ENCODE measurements around the gene PI4KA. TPM values are rescaled to one million over a fixed set of nuclear protein-coding genes. Genes with fewer than 3 reads are reported as not detected.

PI4KA gene
- total RNA-seq, 6 donors from 2014 or later = 68.6 to 251 (median 89.5) TPM

DNA sequence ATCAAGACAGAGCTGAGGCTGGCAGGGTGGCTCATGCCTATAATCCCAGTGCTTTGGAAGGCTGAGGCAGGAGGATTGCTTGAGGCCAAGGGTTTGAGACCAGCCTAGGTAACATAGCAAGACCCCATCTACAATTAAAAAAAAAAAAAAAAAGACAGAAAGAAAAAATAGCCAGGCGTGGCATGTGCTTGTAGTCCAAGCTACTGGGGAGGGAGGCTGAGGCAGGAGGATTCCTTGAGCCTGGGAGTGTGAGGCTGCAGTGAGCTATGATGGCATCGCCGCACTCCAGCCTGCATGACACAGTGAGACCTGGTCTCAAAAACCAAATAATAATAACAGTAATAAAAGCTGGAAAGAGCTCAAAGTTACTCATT, 75.3 kb downstream of the PI4KA start:
- H3K4me3 ChIP-seq = no peak overlapping the region
- WGBS, 2 donors = 94 to 99% methylated on average over 3 of the region's 3 CpGs
- H3K9me3 ChIP-seq = no peaks in the 10 kb centered on the region
- TF ChIP-seq, protein P1, sequence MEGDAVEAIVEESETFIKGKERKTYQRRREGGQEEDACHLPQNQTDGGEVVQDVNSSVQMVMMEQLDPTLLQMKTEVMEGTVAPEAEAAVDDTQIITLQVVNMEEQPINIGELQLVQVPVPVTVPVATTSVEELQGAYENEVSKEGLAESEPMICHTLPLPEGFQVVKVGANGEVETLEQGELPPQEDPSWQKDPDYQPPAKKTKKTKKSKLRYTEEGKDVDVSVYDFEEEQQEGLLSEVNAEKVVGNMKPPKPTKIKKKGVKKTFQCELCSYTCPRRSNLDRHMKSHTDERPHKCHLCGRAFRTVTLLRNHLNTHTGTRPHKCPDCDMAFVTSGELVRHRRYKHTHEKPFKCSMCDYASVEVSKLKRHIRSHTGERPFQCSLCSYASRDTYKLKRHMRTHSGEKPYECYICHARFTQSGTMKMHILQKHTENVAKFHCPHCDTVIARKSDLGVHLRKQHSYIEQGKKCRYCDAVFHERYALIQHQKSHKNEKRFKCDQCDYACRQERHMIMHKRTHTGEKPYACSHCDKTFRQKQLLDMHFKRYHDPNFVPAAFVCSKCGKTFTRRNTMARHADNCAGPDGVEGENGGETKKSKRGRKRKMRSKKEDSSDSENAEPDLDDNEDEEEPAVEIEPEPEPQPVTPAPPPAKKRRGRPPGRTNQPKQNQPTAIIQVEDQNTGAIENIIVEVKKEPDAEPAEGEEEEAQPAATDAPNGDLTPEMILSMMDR (IDR thresholded peaks at IDR 0.05) = no peak
- TF ChIP-seq EP300 (IDR thresholded peaks at IDR 0.05) (no peak), POLR2A (IDR thresholded peaks at IDR 0.05) (no peak), POLR2AphosphoS5 (IDR thresholded peaks at IDR 0.05) (no peak)
- H3K4me1 ChIP-seq = peaks cover under 1 to 26% (median 3%) of the 10 kb centered on the region in 4 donors
- ATAC-seq (ENCODE audit: low FRiP score in 2 of 2) (no peak), DNase-seq (no peak)
- H3K36me3 ChIP-seq = peaks cover 0 to 44% (median 26%) of the 10 kb centered on the region in 4 donors
- no peaks in the 10 kb centered on the region for H3K27me3 ChIP-seq
- peak overlapping the region in 1 of 4 donors; percentile 24 for H3K27ac ChIP-seq

DNA sequence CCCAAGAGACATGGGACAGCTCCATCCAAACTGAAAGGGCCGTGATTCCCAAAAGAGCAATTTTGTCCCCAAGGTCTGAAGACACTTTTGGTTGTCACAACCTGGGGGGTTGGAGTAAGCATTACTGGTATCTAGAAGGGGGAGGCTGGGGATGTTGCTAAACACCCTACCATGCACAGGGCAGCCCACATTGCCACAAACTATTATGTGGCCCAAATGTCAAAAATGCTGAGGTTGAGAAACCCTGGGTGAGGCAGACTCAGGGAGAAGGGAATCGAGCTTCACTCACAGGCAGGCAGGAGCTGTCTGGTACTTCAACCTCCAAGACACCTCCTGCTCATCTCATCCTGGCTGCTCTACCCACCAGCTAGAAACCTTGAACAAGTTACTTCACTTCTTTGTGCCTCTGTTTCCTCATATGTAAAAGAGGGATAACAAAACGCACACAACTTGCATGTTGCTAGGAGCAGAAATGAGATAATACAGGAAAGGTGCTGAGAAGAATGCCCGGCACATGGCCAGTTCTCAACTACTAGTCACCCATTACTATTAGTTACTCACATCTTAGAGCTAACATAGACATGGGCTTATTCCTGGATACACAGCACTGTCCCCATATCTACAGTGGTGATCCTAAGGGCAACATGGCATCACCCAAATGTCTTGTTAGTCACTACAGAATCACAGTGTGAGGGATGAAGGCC, 75.9 kb downstream of the PI4KA start:
- TF ChIP-seq POLR2AphosphoS5 (IDR thresholded peaks at IDR 0.05) (no peak), POLR2A (IDR thresholded peaks at IDR 0.05) (no peak), EP300 (IDR thresholded peaks at IDR 0.05) (no peak)
- TF ChIP-seq, protein P1 (IDR thresholded peaks at IDR 0.05) = no peak
- WGBS, 2 donors = 87 to 89% methylated on average over 4 of the region's 4 CpGs
- H3K4me3 ChIP-seq = no peak overlapping the region
- H3K9me3 ChIP-seq = no peaks in the 10 kb centered on the region
- H3K4me1 ChIP-seq = peaks cover 5 to 31% (median 7%) of the 10 kb centered on the region in 4 donors
- ATAC-seq (ENCODE audit: low FRiP score in 2 of 2) (no peak), DNase-seq (no peak)
- peaks cover 0 to 43% (median 20%) of the 10 kb centered on the region in 4 donors for H3K36me3 ChIP-seq
- H3K27me3 ChIP-seq = no peaks in the 10 kb centered on the region
- H3K27ac ChIP-seq = no peak overlapping the region

DNA sequence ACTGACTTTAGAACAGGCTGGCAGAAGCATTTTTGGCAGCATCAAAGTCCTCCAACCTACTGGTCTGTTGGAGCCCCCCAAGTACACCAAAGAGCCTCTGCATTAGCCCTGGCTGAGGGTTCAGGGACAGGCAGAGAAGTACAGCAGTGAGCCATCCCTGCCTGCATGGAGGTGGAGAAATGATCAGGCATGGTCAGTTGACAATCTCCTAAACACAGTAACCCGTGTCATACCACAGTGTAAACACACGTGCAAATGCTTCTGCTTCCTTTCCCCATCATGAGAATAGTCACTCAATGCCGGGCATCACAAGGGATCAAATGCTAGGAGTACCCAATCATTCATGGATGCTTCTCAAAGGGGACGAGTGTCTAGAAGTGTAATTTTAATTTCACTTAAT, 76.5 kb downstream of the PI4KA start:
- H3K27ac ChIP-seq = no peak overlapping the region
- WGBS, 2 donors = 78 to 86% methylated on average over 4 of the region's 4 CpGs
- H3K4me1 ChIP-seq = peaks cover 5 to 38% (median 13%) of the 10 kb centered on the region in 4 donors
- ATAC-seq (ENCODE audit: low FRiP score in 2 of 2) (no peak), DNase-seq (no peak)
- no peaks in the 10 kb centered on the region for H3K9me3 ChIP-seq
- H3K36me3 ChIP-seq = peaks cover 0 to 36% (median 14%) of the 10 kb centered on the region in 4 donors
- H3K27me3 ChIP-seq = no peaks in the 10 kb centered on the region
- TF ChIP-seq, protein P1 (IDR thresholded peaks at IDR 0.05) = no peak
- no peak for TF ChIP-seq EP300 (IDR thresholded peaks at IDR 0.05)
- no peak for TF ChIP-seq POLR2AphosphoS5 (IDR thresholded peaks at IDR 0.05)
- TF ChIP-seq POLR2A (IDR thresholded peaks at IDR 0.05) = no peak
- no peak overlapping the region for H3K4me3 ChIP-seq

DNA sequence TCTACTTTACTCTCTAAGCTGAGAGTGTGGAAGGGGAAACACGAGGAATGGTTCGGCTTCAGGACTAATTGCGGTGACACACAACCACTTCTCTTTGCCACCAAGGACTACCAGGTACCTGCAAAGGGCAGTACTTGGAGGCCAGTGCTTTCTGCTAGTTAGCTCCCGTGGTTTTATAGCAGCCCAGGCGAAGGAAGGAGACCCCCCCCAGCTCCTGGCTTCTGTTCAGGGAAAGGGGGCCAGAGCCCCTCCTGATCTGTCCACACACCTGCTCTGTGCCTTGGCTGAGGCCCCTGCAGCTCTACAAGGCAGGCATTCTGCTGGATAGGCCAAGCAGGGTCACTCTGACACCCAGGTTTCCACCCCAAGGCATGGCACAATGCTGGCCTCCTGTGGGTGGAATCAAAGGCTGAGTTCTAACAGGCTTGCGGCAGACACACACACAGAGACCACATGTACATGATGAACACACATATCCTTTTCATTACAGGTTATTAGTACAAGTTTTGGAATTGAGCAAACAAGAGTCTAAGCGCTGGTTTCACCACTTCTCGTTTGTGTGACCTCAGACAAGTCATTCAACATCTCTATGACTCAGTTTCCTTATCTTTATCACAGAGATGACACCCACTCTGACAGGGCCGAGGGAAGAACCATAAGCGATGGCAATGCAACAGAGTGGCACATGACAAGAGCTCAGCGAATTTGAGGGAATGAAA, 77.2 kb downstream of the PI4KA start:
- peaks cover 5 to 44% (median 16%) of the 10 kb centered on the region in 4 donors for H3K4me1 ChIP-seq
- WGBS, 2 donors = 78 to 80% methylated on average over 9 to 11 of the region's 11 CpGs
- no peak for ATAC-seq (ENCODE audit: low FRiP score in 2 of 2)

More for the DNA sequence above, 77.2 kb downstream of the PI4KA start:
- TF ChIP-seq, protein P1 (IDR thresholded peaks at IDR 0.05) = no peak
- TF ChIP-seq EP300 (IDR thresholded peaks at IDR 0.05) (no peak), POLR2AphosphoS5 (IDR thresholded peaks at IDR 0.05) (no peak), POLR2A (IDR thresholded peaks at IDR 0.05) (no peak)
- Histone ChIP-seq H3K27me3 (no peaks in the 10 kb centered on the region), H3K4me3 (no peak overlapping the region), H3K36me3 (peaks cover 0 to 34% (median 7%) of the 10 kb centered on the region in 4 donors), H3K27ac (no peak overlapping the region), H3K9me3 (no peaks in the 10 kb centered on the region)
- DNase-seq = no peak

Measured in upper lobe of left lung (tissue), 6 donors.